ENCODE results near the gene FTH1.
"Not testable (repeated sequence)": the region's sequence is repeated elsewhere in the genome, so short reads cannot be mapped to it uniquely, and the experiment has no call there.

The FTH1 gene

DNA sequence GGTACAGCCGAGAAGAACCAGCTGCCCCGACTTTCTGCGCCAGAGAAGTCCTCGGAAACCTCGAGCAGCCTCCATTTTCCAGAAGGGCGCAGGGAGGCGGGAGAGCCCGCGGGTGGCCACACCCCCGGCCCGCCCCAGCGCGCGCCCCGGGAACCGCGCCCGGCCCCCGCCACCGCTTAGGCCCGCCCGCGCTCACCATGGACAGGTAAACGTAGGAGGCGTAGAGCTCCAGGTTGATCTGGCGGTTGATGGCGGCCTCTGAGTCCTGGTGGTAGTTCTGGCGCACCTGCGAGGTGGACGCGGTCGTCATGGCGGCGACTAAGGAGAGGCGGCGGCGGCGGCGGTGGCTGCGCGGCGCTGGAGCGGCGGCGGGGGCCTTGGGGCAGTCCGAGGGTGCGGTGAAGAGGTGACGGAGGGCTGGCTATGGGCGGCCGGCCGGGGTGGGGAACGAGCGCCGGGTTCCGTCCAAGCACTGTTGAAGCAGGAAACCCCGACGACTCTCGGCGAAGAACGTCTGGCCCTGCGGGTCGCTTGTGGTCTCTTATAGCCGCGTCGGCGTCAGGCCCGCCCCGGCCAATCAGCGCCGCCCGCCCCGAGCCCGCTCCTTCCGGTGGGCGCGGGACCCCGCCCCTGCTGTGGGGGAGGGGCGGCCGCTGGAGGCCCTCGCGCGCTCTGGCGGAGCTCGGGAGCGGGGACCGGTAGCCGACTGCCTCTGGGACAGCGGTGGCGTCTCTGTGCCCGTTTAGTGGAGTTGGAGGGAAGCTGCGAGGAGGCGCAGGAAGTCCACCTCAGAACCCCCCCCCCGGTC is at the start of gene FTH1:
Gene FTH1, minus strand, starts transcription at position 519 of the 808 bp plus-strand sequence. Its CDS starts 209 bp downstream, at position 310.
- DNase-seq: peak; percentile 90

DNA sequence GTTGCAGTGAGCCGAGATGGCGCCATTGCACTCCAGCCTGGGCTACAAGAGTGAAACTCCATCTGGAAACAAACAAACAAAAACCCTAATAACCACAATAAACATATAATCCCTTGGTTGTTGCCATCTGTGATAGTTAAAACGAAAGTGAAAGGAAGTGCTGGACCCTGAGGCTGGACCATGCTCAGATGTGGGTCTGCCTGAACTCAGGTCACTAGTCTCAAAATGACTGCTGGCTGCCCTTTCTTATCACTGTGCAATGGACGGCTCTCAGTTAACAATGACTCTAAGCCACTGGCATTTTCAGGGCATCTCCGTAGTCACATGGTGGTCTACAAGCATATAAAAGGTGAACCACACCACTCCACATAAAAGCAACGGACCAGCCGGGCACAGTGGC is 48.2 kb upstream of the FTH1 start:
- no peak for DNase-seq

DNA sequence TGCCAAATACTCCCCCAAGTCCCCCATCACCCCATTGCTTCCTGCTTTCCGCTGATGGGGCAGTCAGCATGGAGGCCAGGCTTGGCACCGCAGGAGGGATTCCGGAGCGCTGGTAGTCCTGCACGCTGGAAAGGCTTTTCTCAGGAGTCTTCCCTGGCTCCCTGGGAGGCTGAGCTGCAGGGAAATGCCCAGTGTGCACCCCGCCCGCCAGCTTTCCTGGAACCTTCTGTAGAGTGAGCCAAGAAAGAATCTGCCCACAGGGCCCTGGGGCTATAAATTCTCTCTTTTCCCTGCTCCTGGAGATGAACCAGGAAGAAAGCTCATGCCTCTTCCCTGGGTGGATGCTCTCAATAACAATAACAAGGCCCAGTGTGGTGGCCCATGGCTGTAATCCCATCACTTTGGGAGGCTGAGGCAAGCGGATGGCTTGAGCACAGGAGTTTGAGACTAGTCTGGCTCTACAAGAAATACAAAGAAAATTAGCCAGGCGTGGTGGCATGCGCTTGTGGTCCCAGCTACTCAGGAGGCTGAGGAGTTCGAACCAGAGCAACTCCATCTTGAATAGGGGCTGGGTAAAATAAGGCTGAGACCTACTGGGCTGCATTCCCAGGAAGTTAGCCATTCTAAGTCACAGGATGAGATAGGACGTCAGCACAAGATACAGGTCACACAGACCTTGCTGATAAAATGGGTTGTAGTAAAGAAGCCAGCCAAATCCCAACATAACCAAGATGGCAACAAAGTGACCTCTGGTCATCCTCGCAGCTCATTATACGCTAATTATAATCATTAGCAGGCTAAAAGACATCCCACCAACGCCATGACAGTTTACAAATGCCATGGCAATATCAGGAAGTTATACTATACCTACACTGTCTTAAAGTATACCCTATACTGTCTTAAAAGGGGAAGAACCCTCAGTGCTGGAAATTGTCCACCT is 46.4 kb upstream of the FTH1 start:
- no peak for DNase-seq

DNA sequence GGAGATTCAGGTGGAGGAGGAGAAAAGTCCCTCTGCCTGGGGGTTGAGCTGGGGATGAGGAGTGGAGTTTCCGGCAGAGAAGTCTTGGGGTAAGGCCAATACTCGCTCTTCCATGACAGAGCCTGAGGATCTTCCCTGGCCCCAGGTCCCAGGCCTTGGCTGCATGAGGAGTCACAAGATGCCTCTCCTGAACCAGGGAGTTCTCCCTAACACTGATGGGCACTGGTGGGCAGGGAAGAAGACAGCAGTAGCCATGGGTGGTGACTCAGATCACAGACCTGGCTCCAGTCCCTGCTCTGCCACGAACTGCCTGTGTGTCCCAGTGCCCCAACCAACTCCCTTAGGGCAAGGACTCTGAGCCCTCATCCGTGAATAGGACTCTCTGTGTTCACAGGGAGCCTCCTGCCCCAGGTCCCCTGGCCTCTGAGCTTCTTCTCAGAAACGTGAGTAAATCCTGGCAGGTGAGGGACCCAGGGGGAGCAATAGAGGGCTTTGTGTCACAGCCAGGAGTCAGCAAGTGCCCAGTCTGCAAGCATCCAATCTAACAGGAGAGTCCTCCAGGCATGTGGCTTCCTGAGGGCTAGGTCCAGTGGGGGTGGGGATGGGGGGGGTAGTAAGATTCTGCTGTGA is 45.5 kb upstream of the FTH1 start:
- DNase-seq: no peak

DNA sequence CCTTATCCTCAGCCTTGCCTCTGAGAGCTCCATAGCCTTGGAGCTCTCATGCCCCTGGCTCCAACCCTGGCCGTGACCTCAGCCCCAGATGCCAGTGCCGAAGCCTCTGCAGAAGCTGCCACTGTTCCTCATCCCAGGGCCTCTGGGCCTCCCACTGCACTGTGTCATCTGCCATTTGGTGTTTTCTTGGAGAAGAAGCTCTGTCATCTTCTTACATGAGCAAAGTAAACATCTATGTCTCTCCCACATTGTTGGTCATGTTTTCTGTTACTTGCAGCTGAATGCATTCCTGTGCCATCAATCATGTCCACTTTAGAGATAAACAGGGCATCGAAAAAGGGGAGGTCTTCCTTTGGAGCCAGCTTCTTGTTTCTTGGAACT is 45.0 kb upstream of the FTH1 start:
- no peak for DNase-seq

DNA sequence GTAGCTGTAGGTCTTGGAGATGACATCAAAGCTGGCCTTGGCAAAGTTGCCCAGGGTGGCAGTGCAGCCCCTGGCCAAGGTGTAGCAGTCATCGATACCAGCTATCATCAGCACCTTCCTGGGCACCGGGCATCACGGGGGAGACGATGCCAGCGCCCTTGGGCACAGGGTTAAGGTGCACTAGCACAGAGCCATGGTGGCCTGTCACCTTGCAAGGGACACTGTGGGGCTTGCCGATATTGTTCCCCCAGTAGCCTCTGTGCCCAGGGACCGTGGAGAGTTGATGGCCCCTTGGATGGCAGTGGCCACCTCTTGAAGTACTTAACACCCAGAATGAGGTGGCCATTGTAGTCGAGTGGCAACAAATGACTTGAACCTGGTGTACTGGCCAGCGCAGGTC is 44.4 kb upstream of the FTH1 start:
- no peak for DNase-seq

DNA sequence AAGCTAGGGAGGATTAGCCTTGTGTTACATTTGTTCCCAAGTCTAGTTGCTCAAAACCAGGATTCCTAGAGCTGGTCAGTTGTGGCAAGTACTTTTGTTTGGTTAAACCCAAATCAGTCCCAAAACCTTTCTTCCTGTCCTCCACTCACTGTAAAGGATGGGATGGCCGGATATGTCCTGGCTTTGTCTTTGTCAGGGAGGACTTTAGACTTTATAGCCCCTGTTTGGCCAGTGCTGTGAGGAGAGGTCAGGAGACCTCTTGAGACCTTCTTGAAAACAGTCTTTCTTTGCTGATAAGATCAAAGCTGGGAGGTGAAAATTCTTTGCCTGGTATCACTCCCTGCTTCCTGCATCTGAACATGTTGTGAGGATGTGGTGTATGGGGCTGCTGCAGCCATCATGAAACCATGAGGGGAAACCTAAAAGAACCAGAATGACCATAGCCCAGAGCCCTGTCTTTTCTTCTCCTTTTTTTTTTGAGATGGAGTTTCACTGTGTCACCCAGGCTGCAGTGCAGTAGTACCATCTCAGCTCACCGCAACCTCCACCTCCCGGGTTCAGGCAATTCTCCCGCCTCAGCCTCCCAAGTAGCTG is 43.6 kb upstream of the FTH1 start:
- DNase-seq: no peak

DNA sequence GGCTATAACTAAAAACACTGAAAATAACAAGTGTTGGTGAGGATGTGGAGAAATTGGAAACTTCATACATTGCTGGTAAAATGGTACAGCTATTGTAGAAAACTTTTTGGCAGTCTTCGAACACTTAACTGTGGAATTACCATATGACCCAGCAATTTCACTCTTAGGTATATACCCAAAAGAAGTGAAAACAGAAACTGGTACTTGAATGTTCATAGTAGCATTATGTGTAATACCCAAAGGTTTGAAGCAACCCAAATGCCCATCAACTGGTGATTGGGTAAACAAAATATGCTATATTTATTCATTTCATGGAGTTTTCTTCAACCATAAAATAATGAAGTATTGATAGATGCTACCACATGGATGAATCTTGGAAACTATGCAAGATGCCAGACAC is 40.8 kb upstream of the FTH1 start:
- DNase-seq: no peak

DNA sequence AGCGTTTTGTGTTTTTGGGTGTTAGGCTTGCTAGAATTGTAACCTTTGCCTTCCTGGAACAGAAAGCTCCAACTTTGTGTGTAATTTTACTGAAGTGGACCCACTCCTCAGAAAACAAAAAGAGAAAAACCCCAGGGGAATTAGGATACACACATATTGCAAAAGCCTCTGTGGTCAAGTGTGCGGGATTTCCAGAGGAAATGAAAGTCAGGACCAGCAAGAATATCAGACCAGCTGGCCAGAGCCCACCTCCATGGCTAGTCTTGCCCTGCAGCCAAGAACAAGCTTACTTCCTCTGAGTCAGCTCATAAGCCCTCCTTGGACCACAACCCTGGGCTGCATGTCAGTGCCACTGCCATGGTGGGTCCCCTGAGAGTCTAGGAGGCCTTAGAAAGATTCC is 37.0 kb upstream of the FTH1 start:
- DNase-seq: no peak

DNA sequence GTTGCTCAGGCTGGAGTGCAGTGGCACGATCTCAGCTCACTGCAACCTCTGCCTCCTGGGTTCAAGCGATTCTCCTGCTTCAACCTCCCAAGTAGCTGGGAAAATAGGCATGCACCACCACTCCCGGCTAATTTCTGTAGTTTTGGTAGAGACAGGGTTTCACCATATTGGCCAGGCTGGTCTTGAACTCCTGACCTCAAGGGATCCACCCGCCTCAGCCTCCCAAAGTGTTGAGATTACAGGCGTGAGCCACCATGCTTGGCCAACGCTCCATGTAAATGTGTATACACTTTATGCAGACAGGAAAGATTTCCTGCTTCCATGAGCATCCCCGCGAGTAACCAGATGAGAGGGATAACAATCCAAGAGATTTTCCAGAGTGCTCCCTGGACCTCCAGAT is 34.8 kb upstream of the FTH1 start:
- DNase-seq: not testable (repeated sequence)

DNA sequence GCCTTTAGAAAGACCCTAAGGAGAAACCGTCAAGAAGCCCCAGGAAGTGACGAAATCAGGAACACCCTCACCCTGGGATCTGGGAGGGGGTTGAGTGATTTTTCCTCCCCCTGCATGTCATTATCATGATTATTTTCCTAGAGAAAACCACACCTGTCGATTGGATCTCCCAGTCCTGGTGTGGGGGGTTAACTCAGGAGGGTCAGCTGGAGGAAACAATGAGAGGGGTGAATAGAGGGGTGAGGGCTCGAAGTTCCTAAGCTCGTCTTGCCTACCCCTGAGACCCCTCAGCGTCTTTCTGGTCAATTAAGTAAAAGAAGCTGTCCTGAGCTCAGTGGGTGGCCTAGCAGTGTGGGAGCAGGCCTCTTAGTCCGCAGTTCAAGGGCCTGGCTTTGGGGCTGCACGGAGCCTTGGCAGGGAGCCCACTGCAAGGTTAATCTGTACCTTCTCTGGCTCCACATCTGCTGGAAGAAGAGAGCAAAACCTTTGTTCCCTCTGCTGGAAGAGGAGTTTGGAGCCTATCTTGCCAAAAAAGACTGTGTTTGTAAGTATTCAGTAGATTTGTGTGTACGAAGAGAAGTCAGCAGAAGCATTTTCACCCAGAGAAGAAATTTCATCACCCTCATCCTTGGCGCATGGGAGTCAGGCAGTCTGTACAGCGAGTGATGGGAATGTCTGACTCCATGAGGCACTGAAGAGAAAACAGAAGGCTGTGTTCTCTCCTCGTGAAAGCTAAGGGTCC is 34.2 kb upstream of the FTH1 start:
- no peak for DNase-seq

DNA sequence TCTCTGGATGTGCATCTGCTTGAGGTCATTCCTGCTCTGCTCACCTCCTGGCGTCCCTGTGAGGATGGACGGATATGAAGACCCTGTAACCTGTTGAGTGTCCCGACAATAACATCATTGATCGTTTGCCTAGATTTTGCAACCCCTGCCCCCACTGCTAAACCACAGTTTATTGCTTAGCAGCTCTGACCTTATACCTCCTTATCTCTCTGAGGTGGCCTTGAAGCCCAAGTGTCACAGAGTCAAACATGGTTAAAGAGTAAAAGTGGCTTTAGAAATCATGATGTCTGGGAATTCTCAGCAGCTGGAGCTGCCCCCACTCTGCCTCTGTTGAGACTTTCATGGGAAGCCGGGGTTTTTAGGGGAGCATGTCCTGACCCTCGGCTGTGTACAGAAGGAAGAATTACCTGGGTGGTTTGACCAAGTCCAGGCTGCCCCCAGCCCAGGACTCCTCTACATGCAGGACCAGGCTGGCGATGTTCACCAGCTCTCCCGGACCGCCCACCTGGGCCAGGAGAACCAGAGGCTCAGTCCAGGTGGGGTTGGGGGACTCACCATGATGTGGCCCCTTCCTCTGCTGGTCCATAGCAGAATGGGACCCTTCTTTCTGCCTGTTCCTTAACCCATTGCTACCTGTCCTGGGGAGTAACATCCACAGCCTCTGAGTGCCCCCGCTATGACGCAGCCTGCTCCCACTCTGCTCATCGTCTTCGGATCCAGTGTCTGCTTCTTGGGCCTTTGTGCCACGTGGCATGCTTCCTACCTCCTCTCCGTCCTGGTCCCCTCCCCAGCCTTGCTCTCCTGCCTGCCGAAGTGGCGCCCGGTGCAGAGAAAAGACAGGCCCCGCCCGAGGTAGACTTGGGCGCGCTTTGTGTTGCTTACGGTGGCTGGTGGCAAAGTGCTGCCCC is 33.4 kb upstream of the FTH1 start:
- DNase-seq: no peak

DNA sequence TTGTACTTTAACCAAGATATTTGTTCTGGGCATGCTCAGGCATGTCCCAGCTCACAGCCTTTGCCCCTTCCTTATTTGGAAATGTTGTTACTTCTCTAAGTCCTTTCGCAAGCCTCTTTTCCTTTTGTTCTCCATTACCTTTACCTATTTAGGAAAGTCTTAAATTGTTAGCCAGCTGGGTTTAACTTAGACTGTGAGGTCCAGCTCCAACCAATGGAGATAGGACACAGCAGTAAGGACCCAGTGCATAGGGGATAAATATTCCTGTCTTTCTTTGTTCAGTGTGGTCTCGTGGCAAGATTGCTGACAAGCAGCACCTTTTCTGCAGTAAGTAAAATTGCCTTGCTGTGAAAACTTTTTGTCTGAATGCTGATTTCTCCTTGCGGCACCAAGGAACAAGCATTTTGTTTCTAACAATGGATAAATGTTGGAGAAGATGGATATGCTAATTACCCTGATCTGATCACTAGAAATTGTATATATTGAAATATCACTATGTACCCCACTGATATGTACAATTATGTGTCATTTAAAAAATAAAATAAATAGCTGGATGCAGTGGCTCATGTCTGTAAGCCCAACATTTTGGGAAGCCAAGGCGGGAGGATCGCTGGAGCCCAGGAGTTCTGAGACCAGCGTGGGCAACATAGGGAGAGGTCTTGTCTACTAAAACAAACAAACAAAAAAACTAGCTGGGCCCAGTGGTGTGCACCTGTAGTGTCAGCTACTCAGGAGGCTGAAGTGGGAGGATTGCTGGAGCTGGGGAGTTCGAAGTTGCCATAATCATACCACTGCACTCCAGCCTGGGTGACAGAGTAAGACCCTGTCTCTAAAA is 31.9 kb upstream of the FTH1 start:
- no peak for DNase-seq

DNA sequence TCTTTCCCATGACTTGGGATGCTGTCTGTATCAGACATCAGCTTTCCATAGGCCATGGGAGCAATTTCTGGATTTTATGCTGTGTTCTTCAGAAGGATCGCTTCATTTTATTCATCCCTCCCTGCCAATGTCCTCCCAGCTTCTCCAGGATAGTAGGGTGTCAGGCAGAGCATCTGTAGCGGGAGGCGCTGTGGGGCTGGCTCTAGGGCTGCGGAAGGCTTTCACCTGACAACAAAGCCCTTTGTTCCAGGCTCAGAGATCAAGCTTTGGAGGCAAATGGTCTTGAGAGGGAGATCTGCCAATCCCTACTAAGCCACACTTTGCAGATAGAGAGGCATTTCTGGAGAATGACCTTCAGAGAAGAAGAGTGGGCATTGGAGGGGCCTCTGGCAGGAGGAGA is 29.5 kb upstream of the FTH1 start:
- no peak for DNase-seq

DNA sequence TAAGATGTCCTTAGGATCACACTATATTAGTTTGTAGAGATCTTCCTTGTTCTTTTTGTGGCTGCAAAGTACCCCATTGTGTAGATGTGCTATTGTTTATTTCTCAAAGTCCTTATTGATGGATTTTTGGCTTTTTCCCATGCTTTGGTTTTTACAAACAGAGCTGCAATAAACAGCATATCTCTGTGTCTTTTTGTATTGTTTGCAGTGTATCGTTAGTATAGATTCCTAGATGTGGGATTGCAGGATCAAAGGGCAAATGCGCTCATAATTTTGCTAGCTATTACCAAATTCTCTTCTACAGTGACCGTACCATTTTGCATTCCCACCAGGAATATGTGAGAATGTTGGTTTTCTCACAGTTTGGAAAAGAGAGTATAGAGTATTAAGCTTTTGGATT is 27.5 kb upstream of the FTH1 start:
- no peak for DNase-seq

DNA sequence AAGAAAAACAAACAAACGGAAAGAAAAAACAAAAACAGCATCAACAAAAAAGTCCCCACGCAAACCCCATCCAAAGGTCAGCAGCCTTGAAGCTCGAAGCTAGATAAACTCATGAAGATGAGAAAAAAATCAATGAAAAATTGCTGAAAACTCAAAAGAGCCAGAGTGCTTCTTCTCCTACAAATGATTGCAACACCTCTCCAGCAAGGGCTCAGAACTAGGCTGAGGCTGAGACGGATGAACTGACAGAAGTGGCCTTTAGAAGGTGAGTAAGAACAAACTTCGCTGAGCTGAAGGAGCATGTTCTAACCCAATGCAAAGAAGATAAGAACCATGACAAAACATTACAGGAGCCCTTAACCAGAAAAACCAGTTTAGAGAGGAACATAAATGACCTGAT is 18.4 kb upstream of the FTH1 start:
- DNase-seq: no peak

DNA sequence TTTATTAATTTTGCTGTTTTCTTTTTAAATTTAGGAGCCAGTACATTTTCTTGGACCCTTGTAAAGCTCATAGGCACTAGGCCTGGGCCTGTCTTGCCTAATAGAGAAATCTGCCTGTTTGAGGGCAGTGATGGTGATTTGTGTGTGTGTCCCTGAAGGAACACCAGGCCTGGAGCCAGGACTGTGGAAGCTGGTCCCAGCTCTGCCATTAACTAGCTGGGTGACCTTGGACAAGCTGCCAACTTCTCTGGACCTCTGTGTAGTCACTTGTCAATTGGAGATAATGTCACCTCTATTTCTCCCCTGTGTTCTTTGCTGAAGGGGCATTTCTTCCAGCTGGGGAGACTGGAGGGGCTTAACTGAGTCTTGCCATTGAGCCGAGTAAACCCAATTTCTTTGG is 16.0 kb upstream of the FTH1 start:
- DNase-seq: no peak

DNA sequence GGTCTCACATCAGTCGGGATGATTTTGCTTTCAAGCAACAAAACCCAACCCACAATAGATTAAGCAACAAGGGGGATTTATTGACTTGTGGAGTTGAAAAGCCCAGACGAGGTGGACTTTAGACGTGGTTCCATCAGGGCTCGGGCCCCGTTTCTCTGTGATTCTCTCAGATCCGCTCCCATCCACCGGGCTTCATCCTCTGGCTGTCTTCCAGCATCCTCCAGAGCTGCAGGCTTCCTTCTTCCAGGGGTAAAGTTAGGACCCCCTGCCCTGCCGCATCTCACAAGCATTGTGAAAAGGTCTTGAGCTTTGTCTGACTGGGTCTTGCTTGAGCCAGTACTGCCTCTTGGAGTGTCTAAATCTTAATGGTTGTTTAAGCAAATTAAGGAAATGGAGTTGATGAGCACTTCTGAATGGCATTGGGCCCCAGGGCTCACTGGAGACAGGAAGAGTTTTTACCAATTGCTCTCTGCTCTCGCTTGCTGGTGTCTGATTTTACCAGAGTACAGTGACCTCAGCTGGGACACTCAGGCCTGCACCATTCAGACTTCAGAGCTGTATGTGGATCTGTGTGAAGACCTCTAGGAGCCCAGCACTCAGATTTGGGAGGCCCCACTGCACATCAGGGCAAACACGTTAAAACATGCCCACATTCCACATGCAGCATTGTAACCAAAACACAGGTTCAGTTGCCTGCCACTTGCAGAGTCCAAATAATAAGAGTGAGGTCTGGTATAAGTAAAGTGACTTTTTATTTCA is 13.5 kb upstream of the FTH1 start:
- DNase-seq: no peak
